B cell (primary cell): ENCODE data around the gene CCDC38.

Source experiments
- EZH2 ChIP-seq: IDR thresholded peaks from 2 replicates; pipeline ENCODE4 v1.6.1; 2012; ENCODE audit warnings: borderline replicate concordance, low read depth, mild to moderate bottlenecking, moderate library complexity, low read length; ENCODE audit not compliant: insufficient read depth, poor library complexity, severe bottlenecking
- TF ChIP-seq, protein P1 (sequence below): fragments of 200-600 bp; IDR thresholded peaks from one replicate; pipeline ENCODE4 v1.8.0; 2022; ENCODE audit warnings: antibody characterized with exemption, mild to moderate bottlenecking

DNA sequence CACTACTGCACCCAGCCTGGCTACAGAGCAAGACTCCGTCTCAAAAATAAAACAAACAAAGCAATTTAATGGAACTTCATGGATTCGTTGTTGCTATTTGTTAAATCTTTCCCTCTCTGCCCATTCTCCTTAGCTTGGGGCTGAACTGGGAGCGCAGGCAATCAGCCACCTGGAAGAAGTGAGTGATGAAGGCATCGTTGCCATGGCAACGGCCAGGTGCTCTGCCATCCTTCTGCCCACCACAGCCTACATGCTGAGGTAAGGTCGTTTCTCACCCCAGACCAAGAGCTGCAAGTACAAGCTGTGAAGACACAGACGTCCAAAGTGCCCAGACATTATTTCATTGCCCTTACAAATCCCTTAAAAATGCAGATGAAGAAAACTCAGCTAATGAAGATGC, 19.8 kb upstream of the CCDC38 start:
- TF ChIP-seq, protein P1, sequence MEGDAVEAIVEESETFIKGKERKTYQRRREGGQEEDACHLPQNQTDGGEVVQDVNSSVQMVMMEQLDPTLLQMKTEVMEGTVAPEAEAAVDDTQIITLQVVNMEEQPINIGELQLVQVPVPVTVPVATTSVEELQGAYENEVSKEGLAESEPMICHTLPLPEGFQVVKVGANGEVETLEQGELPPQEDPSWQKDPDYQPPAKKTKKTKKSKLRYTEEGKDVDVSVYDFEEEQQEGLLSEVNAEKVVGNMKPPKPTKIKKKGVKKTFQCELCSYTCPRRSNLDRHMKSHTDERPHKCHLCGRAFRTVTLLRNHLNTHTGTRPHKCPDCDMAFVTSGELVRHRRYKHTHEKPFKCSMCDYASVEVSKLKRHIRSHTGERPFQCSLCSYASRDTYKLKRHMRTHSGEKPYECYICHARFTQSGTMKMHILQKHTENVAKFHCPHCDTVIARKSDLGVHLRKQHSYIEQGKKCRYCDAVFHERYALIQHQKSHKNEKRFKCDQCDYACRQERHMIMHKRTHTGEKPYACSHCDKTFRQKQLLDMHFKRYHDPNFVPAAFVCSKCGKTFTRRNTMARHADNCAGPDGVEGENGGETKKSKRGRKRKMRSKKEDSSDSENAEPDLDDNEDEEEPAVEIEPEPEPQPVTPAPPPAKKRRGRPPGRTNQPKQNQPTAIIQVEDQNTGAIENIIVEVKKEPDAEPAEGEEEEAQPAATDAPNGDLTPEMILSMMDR: no peak
- TF ChIP-seq EZH2: no peak
